ENCODE results near the gene FGR.
"Not testable (repeated sequence)": the region's sequence is repeated elsewhere in the genome, so short reads cannot be mapped to it uniquely, and the experiment has no call there.

FGR gene

DNA sequence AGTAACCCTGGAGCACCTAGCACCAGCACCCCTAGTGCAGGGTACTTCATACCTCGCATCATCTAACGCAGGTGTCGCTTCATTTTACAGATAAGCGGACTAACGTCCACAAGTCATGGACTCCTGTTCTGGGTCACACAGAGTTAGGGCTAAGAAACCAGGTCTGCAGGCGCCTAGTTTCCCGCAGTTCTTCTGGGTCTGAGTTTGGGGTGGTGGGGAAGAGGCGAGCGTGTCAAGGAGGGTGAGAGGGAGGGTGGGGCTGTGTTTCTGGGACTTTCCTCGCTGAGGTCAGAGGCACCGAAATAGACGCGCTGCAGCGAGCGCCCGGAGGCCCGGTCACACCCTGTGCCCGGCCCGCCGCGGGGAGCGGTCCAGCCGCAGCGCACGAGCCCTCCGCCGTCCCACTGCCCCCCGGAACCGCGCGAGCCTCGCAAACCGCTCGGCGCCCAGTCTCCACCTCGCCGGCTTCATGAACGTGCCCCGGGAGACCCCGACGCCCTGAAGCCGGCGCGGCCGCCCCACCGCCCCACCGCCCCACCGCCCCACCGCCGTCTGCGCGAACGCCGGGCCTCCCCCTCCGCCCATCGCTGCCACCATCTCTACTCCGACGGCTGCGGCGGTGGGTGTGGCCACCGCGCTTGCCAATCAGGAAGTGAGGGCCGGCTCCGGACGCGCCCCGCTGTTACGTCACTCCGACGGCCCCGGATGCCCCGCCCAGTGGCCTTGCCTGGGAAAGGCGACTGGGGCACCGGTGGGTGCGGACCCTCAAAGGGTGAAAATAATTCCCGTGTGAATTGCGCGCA, 24.7 kb upstream of the FGR start:
- DNase-seq = peak; percentile 77 to 93 (median 82)

DNA sequence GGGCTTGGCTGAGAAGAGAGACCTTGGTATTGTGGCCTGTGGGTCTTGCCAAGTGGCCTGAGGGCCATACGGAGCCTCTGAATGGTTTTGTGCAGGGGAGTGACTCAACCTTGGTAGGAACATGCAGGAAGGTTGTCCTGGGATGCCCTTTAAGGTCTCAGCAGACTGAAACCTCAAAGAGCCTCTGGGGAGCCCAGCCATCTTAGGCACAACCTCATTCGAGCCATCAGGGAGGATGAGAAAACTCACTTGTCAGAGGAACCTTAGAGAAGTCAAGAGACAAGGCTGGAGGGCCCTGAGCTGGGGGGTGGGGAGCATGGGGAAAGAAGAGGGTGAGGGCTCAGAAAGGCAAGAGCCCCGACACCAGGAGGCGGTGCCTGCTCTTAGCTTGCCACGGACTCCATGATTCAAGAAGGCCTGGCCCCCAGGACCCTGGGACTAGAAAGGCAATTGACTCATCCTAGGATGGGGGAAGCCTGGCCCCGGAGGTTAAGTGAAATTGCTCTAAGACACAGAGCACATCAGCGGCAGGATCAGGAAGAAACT, 24.0 kb upstream of the FGR start:
- DNase-seq = no peak

DNA sequence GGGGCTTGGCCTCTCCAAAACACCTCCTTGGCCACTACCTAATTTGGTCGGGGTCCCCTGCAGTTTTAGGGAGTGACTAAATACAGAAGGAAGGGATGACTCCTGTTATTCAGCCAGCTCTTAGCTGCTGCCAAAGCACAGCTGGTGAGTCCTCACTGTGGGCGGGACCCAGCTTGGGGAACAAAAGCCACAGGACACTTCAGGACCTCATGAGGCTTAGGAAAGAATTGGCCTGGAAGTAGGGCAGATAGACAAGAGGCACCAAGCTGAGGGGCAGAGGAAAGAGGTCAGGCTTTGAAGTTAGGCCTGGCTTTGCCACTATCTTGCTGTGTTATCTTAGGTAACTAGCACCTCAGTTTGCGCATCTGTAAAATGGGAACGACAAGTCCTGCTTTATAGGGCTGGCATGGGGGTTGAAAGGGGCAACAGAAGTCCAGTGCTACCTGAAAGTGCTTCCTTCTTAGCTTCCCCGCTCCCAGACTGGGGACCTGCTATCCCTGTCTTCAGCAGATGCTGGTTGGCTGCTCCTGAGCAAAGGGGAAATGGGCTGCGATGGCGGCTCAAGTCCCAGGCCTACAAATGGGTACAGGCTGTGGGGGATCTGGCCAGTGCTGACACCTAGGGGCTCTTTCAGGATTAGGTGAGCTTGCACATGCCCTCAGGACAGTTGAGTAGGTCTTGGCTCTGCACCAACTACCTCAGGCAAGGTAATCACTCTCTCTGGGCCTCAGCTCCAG, 21.3 kb upstream of the FGR start:
- DNase-seq = no peak

DNA sequence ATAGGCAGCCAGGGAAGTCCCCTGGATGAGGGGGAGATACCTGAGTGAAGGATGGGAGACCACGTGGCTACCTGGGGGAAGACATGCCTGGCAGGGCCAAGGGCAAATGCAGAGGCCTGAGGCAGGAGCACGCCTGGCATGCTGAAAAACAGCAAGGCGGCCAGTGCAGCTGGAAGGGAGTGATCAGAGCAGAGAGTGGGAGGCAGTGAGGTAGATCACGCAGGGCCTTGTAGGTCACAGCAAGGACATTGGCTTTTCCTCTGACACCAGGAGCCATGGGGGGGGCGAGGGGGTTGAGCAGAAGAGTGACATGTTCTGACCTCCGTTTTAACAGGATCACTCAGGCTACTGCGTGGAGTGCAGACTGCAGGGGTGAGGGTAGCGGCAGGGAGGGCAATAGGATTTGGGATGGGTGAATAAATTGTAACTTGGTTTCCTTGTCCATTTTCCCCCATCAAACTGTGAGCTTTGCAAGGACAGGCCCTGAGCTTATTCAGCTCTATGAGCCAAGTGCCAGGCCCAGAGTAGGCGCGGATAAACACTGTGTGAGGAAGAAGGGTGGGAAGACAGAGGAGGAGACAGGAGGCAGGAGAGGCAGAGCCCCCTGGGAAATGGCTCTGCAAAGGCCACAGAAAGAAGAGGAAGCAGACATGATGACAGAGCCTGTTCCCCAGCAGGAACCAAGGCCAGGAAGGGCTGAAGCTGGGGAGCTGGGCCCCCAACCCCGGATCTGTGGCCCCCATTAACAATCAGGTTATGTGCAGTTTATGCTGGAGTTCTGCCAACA, 20.4 kb upstream of the FGR start:
- DNase-seq = no peak

DNA sequence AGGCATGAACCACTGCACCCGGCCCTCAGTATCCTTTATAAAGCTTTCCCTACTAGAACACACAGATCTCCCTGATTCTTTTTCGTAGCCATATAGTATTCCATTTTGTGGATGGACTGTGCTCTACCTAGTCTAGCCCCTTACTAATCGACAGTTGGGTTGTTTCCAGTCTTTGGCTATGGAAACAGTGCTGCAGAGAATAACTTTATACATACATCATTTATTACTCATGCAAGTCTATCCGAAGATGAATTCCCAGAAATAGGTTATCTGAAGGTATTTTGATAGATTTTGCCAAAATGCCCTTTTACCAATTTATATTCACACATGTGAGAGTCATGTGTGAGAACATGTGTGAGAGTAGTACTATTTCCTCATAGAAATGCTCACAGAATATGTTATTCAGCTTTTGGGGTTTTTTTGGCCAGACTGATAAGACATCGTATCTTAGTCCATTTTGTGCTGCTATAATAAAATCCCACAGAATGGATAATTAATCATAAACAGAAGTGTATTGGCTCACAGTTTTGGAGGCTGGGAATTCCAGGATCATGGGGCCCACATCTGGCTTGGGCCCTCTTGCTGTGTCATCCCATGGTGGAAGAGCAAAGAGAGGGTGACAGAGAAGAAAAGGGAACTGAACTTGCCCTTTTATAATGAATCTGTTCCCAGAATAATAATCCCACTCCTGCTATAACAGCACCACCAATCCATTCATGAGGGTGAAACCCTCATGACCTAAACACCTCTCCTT, 17.3 kb upstream of the FGR start:
- DNase-seq = no peak

DNA sequence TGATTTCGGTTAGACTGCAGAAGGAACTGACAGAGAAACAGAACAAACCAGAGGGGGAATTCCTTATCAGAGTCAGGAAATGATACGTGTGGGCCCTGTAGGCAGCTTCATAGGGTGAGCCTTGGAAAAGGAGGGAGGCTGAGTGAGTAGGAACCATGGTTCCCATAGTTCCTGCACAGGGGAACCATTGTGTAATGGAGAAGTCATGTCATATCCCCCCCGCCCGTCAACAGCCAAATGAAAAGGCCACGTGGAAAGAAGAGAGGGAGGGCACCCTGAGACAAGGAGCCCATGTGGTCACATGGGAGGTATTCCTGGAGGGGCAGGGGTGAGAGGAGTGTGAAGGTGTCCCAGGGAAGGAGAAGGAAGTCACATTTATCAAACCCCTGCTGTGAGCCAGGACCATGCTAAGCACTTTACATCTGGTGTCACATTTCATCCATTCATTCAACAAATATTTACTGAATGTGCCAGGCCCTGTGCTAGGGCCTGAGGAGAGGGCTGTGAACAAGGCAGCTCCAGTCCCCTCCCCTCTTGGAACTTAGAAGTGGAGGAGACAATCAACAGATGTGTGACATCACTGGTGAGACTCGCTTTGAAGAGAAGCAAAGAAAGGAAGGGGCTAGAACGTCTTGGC, 15.7 kb upstream of the FGR start:
- DNase-seq = no peak

DNA sequence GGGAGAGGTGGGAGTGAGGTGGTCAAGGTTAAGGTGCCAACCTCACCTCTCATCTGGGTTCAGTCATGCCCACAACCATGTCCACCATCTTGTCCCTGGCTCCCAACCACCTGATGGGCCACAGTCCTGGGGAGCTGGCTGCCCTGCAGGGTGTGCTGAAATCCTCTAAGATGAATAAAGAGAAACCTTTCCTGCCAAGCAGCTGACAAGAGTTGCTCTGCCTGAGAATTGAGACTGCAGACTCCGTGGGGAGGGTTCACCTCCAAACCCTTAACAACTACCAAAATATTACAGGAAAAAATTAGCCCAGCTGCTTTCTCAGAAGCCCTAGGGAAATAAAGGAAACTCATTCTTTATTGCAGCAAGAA, 15.2 kb upstream of the FGR start:
- DNase-seq = no peak

DNA sequence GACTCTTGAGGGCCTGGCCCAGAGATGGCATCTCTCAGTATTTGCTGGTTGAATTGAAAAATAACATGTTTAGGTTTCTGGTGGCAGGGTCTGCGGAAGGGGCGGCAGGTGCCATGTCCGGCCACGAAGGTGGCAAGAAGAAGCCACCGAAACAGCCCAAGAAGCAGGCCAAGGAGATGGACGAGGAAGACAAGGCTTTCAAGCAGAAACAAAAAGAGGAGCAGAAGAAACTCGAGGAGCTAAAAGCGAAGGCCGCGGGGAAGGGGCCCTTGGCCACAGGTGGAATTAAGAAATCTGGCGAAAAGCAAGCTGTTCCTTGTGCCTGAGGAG, 14.3 kb upstream of the FGR start:
- DNase-seq = no peak

DNA sequence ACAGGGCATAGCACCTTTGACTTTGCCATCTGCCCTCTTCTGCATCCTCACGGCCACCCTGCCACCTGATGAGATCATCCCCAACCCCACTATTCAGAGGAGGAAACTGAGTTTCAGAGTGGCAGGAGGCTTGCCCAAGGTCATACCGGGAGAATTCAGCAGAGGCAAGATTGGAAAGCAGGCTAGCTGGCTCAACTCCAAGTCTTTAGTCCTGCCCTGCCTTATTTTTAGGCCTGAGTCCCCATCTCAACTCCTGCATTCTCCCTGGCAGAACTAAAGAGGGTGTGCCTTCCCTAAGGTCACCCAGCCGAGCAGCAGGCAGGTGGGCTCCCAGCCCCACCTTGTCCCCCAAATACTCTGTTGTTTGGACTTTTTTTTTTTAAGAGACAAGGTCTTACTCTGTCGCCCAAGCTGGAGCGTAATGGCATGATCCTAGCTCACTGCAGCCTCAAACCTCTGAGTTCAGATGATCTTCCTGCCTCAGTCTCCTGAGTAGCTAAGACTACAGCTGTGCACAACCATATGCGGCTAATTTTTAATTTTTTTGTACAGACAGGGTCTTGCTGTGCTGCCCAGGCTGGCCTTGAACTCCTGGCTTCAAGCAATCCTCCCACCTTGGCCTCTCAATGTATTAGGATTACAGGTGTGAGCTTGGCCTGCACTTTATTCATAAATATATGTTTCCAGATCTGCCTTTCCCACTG, 13.8 kb upstream of the FGR start:
- no peak for DNase-seq

DNA sequence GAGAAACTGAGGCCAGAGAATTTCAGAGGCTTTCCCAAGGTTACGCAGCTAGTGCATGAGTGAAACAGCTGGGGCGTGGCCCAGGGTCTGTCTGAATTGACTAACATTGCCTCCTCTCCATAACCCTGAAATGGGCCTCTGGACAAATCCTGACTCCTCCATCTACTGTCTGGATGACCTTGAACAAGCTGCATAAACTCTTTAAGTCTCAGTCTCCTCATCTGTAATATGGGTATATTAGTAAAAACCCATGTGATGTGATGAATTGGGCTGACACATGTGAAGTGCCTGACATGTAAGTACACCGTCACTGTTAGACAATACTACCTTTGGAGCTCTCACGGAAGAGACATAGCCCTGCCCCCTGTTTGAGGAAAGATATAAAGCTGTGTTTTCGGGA, 12.3 kb upstream of the FGR start:
- no peak for DNase-seq

DNA sequence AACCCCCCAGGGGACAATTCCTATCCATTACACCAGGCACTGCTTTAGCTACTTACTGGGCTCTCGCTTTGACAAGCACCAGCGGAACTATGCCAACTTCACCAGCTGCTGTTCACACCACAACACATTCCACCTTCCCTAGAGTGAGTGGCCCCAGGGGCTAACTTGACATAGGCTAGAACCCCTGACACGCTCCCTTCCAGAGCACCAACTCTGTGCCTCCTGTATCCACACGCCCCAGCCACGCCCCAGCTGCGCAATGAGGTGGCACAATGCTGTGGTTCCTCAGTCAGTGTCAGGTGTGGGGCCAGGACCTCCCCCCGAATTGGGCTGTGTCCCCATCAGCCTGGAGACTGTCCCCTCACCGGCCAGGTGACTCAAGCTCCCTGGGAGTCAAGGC, 11.7 kb upstream of the FGR start:
- no peak for DNase-seq

DNA sequence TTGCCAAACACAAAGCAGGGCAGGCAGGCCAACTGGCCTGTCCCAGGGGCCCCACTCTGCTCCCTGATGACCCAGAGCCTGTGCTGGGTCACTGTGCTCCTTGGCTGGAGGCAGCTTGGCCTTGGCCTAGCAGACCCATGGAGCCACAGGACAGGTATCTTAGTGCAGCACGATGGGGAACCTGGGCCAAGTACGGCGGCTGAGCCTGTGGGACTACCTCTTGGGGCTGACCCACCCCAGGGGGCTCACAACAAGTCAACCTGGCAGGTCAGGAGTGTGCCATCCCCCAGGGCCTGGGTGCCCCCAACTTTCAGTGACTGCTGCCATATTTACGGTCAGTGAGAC, 10.1 kb upstream of the FGR start:
- DNase-seq = no peak

DNA sequence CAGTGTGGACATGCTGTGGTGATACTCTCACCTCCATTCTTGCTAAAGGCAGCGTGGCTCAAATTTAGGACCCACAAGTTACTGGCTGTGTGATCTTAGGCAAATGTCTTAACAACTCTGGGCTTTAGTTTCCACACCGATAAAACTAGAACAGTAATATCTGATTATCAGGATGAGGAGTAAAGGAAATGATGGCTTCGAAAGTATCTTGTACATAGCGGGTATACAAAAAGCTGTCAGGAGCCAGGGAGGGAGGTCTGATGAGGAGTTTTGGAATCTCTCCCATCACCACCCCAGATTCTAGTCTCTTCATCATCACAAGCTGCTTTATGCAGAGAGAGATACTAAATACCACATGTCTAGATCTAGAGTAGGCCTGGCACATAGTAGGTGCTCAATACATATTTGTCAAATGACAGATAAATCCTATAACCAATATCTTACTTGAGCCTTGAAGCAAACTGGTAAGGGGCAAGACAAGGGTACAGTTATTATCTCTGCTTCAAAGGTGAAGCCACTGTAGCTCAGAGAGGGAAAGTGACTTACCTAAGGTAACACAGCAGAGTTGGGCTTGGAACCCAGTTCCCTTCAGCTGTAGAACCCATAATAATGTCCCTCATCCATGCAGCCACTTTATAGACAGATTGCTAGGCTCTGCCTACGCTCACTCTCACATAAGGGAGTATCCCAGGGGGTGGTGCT, 9.5 kb upstream of the FGR start:
- DNase-seq = no peak

DNA sequence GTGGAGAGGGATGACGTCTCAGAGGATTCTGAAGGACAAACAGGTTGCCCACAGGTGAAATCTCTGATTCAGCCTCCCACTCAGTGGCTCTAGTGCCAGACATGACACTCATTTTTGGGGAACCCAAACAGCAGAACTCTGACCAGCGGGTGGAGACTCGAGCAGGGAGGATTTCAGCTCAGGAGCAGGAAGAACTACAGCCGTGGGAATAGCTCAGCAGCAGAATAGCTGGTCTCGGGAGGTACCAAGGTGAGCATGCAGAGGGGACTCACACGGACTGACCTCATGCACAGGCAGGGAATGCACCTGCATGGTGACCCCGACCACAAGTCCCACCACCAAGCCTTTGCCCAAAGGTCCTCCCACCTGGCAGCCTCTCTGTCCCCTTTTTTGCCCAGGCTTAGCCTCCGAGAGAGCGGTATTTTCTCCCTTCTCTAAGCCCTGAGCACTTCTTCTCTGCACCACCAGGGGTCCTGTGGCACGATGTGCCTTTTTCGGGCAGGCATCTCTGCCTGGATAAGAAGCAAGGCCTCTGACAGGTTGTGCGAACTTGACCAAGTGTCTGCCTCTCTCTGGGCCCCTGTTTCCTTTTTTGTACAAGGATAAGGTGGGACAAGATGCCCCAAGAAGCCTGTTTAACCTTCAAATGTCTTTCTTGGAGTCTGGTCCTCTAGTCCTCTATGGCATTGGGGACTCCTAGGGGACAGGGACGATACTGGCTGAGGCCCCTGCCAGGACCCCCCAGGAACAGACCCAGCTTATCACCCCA, 8.8 kb upstream of the FGR start:
- DNase-seq = peak; percentile 42 to 71 (median 56)

DNA sequence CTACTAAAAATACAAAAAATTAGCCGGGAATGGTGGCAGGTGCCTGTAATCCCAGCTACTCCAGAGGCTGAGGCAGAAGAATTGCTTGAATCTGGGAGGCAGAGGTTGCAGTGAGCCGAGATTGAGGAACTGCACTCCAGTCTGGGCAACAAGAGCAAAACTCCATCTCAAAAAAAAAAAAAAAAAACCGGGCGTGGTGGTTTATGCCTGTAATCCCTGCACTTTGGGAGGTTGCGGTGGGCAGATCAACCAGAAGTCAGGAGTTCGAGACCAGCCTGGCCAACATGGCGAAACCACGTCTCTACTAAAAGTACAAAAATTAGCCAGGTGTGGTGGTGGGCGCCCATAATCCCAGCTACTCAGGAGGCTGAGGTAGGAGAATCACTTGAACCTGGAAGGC, 5.5 kb upstream of the FGR start:
- DNase-seq = not testable (repeated sequence)

DNA sequence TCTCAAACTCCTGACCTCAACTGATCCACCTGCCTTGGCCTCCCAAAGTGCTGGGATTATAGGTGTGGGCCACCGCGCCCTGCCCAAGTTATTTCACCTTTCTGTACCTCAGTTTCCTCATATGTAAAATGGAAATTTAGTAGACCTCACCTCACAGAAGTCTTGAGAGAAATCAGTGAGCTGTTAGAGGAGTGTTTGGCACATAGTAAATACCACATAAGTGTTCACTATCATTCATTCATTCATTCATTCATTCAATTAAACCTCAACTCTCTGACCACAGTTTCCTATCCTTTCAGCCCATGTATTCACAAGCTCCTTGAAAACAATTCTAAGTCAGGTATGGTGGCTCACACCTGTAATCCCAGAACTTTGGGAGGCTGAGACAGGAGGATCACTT, 3.8 kb upstream of the FGR start:
- DNase-seq = no peak

DNA sequence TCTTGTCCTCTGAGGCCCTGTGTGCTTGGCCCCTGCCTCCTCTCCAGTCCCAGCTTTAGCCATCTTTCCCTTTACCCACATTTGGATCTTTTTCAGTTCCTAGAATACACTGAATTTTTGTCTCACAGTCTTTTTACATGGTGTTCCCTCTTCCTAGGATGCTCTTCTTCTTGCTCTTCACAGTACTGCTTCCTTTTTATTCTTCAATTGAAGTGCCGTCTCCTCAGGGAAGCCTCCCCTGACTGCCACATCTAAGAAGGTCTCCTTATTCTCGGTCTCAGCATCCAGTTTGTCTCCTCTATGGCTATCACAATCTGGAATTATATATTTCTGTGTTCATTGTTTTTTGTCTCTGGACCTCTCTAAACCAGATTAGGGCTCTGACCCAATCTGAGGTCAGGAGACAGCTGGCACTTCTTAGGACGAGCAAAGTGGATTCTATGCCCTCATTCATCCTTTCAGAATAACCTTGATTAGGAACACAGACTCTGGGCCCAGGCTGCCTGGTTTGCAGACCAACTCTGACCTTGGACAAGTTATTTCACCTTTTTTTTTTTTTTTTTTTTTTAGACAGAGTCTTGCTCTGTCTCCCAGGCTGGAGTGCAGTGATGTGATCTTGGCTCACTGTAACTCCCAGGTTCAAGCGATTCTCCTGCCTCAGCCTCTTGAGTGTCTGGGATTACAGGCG, 3.2 kb upstream of the FGR start:
- DNase-seq = no peak

DNA sequence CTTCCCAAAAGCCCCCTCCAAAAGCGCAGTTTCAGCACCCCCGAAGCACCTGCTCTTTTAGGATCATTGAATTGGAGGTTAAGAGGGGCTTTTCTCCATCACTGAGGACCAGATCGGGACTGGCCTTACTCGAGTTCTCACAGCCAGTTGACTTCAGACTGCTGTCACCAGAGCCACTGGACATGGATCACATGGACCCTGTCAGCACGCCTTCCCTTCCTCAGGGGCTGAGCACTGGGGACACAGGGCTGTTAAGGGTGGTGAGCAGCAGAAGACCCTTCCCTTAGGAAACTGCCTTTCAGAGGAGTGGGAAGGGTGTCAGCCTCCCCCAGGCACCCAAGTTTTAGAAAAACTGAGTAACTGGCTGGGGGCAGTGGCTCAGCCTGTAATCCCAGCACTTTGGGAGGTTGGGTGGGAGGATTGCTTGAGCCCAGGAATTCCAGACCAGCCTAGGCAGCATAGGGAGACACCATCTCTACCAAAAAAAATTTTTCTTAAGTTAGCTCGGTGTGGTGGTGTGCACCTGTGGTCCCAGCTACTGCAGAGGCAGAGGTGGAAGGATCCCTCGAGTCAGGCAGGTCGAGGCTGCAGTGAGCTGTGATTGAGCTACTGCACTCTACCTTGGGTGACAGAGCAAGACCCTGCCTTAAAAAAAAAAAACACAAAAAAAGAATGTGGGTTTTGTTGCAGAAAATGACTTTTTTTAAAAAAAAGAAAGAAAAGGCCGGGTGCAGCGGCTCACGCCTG, 584 bp upstream of the FGR start:
- DNase-seq = no peak
